SK-N-SH treated with all-trans-retinoic acid at 6 μM for 48 hours (cell line): Measurements from ENCODE around the gene UCHL5.

Source experiments
- ISL1 ChIP-seq: fragments of 250-450 bp; sonication (Bioruptor Pico); IDR thresholded peaks from 2 replicates; pipeline ENCODE4 v2.1.2; 2022; ENCODE audit warnings: mild to moderate bottlenecking, moderate library complexity
- PPARA ChIP-seq: fragments of 250-450 bp; sonication (Bioruptor Pico); IDR thresholded peaks from 2 replicates; pipeline ENCODE4 v1.5.0; 2020; ENCODE audit warnings: mild to moderate bottlenecking, borderline replicate concordance
- TF ChIP-seq, protein P1 (sequence below): fragments of 250-450 bp; sonication (Bioruptor Pico); IDR thresholded peaks from 2 replicates; pipeline ENCODE4 v1.8.0; 2020; ENCODE audit warnings: mild to moderate bottlenecking, moderate library complexity, borderline replicate concordance

DNA sequence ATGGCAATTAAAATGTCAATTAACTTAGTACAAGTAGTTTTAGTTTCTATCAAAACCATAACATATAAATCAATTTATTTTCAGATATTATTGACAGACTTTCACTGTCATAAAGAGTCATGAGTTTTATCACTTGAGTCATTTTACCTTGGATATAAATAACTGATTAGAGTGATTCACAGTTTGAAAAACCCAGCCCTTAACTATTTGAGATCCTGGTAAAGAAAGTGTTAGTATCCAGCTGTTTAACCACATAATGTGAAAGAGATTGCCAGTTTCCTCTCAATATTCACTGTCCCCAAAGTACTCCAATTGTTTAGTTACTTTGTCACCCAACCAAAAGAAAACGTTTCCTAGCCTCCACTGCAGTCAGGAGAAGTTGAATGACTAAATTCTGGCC lies 91.3 kb downstream of the UCHL5 start:
- TF ChIP-seq ISL1 (CRISPR knock-in tag) (no peak), PPARA (CRISPR knock-in tag) (no peak)
- TF ChIP-seq, protein P1, sequence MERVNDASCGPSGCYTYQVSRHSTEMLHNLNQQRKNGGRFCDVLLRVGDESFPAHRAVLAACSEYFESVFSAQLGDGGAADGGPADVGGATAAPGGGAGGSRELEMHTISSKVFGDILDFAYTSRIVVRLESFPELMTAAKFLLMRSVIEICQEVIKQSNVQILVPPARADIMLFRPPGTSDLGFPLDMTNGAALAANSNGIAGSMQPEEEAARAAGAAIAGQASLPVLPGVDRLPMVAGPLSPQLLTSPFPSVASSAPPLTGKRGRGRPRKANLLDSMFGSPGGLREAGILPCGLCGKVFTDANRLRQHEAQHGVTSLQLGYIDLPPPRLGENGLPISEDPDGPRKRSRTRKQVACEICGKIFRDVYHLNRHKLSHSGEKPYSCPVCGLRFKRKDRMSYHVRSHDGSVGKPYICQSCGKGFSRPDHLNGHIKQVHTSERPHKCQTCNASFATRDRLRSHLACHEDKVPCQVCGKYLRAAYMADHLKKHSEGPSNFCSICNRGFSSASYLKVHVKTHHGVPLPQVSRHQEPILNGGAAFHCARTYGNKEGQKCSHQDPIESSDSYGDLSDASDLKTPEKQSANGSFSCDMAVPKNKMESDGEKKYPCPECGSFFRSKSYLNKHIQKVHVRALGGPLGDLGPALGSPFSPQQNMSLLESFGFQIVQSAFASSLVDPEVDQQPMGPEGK = no peak
